HepG2 (cell line): ENCODE data around the gene ECHDC1. TPM values are rescaled to one million over a fixed set of nuclear protein-coding genes. Genes with fewer than 3 reads are reported as not detected.

ENCODE experiments used
- KLF12 ChIP-seq: sonication (generic); formaldehyde crosslinking; IDR thresholded peaks from 2 replicates; pipeline ENCODE4 v1.4.0; 2020; ENCODE audit warnings: missing genetic modification reagents, borderline replicate concordance
- NR2F1 ChIP-seq, 2 experiments: fragments of 450-650 bp in 1 of 2; formaldehyde crosslinking in 1 of 2; IDR thresholded peaks; 2 replicates each; pipeline versions ENCODE4 v1.5.0 to v1.6.1; 2016 to 2020; ENCODE audit warnings: mild to moderate bottlenecking in 1 of 2, missing compliant biosample characterization in 1 of 2, missing genetic modification reagents in 1 of 2, moderate library complexity in 1 of 2
- PRPF4 ChIP-seq: fragments of 200-400 bp; formaldehyde crosslinking; IDR thresholded peaks from 2 replicates; pipeline ENCODE4 v1.6.1; 2016; ENCODE audit warnings: low read length, low read depth; ENCODE audit not compliant: poor library complexity, severe bottlenecking
- RERE ChIP-seq: IDR thresholded peaks from 2 replicates; pipeline ENCODE4 v1.6.1; 2016; ENCODE audit warnings: low read depth, missing genetic modification reagents, missing compliant biosample characterization
- ZNF558 ChIP-seq: sonication (generic); formaldehyde crosslinking; IDR thresholded peaks from 2 replicates; pipeline ENCODE4 v1.9.0; 2022; ENCODE audit warnings: mild to moderate bottlenecking, missing genetic modification reagents, borderline replicate concordance
- ZNF691 ChIP-seq: sonication (generic); formaldehyde crosslinking; IDR thresholded peaks from 2 replicates; pipeline ENCODE4 v1.4.0; 2020; ENCODE audit warnings: missing genetic modification reagents, low read depth, mild to moderate bottlenecking, borderline replicate concordance
- polyA plus RNA-seq, 8 experiments: library from polyadenylated mRNA; depleted of rRNA in 3 of 8; stranded (reverse) in 7 of 8; unstranded in 1 of 8; fragments of >200 nt; fragmentation: Illumina TruSeq in 4 of 8; extraction: Trizol in 4 of 8; gene quantifications; 2 replicates each; pipeline versions ENCODE4 v1.2.1 to v1.2.3, GENCODE V29; 2011 to 2016; ENCODE audit warnings: low read depth in 4 of 8, missing spikeins in 1 of 8, mixed read lengths in 1 of 8; ENCODE audit not compliant: insufficient read depth in 1 of 8
- total RNA-seq, 5 experiments: library from RNA; depleted of rRNA; stranded (reverse); fragments of >200 nt; fragmentation: Illumina TruSeq; extraction: Trizol; gene quantifications; 2 replicates each; pipeline ENCODE4 v1.2.3, GENCODE V29; 2016; ENCODE audit warnings: low read depth in 1 of 5
- TF ChIP-seq, protein P1 (sequence below): sonication (generic); formaldehyde crosslinking; conservative IDR thresholded peaks from 2 replicates; pipeline ENCODE4 v1.8.0; 2022; ENCODE audit warnings: low read depth, missing genetic modification reagents

The ECHDC1 gene
- total and polyA plus RNA-seq, 2 of the 13 experiments (the other 11 are each of a cell fraction or from before 2014, with no cell fraction given), result 32.8 to 98.1 TPM

DNA sequence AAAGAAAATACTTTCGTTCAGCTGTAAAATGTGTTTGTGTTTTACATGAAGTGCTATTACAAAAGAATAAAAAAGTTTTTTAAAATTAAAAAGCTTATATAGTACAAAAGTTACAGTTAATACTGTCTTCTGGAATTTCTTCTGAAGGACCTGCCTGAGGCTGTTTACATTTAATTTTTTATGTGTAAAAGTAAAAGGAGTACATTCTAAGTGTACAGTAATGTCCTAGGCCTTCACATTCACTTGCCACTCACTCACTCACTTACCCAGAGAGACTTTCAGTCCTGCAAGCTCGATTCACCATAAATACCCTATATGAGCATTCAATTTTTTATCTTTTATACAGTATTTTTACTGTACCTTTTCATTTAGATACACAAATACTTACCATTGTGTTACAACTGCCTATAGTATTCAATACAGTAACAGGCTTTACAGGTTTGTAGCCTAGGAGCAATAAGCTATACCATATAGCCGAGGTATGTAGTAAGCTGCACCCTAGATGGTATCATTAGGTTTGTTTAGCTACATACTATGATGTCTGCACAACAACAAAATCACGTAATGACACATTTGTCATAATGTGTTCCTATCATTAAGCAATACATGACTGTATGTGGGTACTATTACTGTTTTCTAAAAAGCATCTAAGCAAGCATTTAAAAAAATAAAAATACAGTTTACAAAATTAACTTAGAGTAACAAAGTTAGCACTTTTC is 43.7 kb downstream of the ECHDC1 start (continued):
- TF ChIP-seq ZNF691 (CRISPR knock-in tag), result no peak
- TF ChIP-seq ZNF558 (CRISPR knock-in tag), result no peak
- TF ChIP-seq RERE, result no peak
- TF ChIP-seq KLF12 (CRISPR knock-in tag), result no peak
- TF ChIP-seq, protein P1, sequence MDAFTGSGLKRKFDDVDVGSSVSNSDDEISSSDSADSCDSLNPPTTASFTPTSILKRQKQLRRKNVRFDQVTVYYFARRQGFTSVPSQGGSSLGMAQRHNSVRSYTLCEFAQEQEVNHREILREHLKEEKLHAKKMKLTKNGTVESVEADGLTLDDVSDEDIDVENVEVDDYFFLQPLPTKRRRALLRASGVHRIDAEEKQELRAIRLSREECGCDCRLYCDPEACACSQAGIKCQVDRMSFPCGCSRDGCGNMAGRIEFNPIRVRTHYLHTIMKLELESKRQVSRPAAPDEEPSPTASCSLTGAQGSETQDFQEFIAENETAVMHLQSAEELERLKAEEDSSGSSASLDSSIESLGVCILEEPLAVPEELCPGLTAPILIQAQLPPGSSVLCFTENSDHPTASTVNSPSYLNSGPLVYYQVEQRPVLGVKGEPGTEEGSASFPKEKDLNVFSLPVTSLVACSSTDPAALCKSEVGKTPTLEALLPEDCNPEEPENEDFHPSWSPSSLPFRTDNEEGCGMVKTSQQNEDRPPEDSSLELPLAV (CRISPR knock-in tag), result no peak
- no peak for TF ChIP-seq NR2F1 (CRISPR knock-in tag; IDR thresholded peaks at IDR 0.05)
- TF ChIP-seq PRPF4, result no peak
- TF ChIP-seq, all 625 proteins: peak for 0
